ENCODE measurements around the gene SHOC2. TPM values are rescaled to one million over a fixed set of nuclear protein-coding genes. Genes with fewer than 3 reads are reported as not detected.

Gene SHOC2
- total and polyA plus RNA-seq, 2 of the 13 experiments (the other 11 are each of a cell fraction or from before 2014, with no cell fraction given): 8.6 to 25.5 TPM

DNA sequence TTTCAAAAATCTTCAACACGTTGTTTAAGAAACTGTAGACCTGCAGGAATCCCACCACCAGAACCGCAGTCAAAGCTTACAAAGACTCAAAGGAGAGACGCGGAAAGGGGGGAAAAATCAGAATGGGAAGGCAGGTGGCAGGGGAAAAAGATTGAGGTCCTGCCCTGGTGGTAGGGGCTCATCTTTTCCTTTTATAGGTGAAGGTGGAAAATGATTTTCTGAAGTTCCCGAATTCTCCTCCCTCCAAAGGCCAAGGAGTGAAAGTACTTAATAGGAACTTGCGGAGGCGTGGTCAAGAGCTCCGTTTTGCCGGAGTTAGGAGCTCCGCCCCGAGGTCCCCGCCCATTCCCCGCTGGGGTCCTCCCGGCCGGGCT, 1.1 kb upstream of the SHOC2 start:
- in situ Hi-C loops (cut with HindIII; ENCODE audit: extremely low pct_ligation_motif_present, low pct_unique_long_range_greater_than_20kb): no loop called here
- no peaks in the 10 kb centered on the region for H4K20me1 ChIP-seq (ENCODE audit: insufficient read depth, low read length)
- BruUV-seq (replicated peaks): no TSS peak
- peak overlapping the region; percentile 78 for H3K4me2 ChIP-seq (ENCODE audit: low read depth, low read length)
- peak overlapping the region; percentile 90 for H3K9ac ChIP-seq (ENCODE audit: insufficient read depth, low read depth, low read length)
- H3K27me3 ChIP-seq (ENCODE audit: control insufficient read depth in 1 of 2, insufficient read depth in 2 of 2, low read length in 2 of 2): no peaks in the 10 kb centered on the region; a peak in 1 of 5 replicates
- no peak for ATAC-seq
- peak overlapping the region; percentile 29 for H2AFZ ChIP-seq (ENCODE audit: low read length)
- peaks cover 40% of the 10 kb centered on the region for H3K79me2 ChIP-seq (ENCODE audit: insufficient read depth, low read length)
- intact Hi-C loops (cut with micrococcal nuclease; ENCODE audit: unreplicated experiment): no loop called here
- peak; percentile 87 for DNase-seq (ENCODE audit: low spot score)
- H3K4me1 ChIP-seq (ENCODE audit: insufficient read depth, low read length): peaks cover 37% of the 10 kb centered on the region
- H3K9me3 ChIP-seq (ENCODE audit: low read length): no peaks in the 10 kb centered on the region
- H3K27ac ChIP-seq (ENCODE audit: extremely low read length, insufficient read depth, low read length): peak overlapping the region; percentile 97
- CTCF ChIA-PET (ENCODE audit: low intra/inter-chr PET ratio, low total read pairs): interaction anchor here (1.2 kb wide), 1 partner anchor 172 kb away, joined by 4 read pairs; no protein-coding TSS in a partner anchor
- POLR2A ChIA-PET: interaction anchor here (0.6 to 2.1 kb wide), 17 partner anchors 8 to 246 kb away, joined by 3 to 24 read pairs (median 7); partner anchors contain the start of gene PDCD4
- H3K36me3 ChIP-seq (replicated peaks in 1 of 2; ENCODE audit: control insufficient read depth in 1 of 2, insufficient read depth in 2 of 2, low read length in 2 of 2): no peaks in the 10 kb centered on the region
- WGBS (ENCODE audit: low lambda C conversion rate): 1% methylated on average over 4 of the region's 15 CpGs
- peak overlapping the region; percentile 75 to 89 (median 75) for H3K4me3 ChIP-seq (replicated peaks in 1 of 3; ENCODE audit: insufficient read depth in 1 of 3, low read depth in 2 of 3, low read length in 3 of 3)
- FAIRE-seq: peak; percentile 50
- TF ChIP-seq ZNF513 (CRISPR knock-in tag; conservative IDR thresholded peaks at IDR 0.05): no peak
- TF ChIP-seq THRA (CRISPR knock-in tag; IDR thresholded peaks at IDR 0.05; ENCODE audit: borderline replicate concordance): peak; percentile 27; the same call in 1 of the 2 replicates
- no peak for TF ChIP-seq SRSF9 (IDR thresholded peaks at IDR 0.05; ENCODE audit: borderline replicate concordance, insufficient read depth, low read depth, low read length, poor library complexity, severe bottlenecking)
- no peak for TF ChIP-seq HMGXB3 (CRISPR knock-in tag; IDR thresholded peaks at IDR 0.05; ENCODE audit: borderline replicate concordance)
- no peak for TF ChIP-seq ZNF678 (CRISPR knock-in tag; IDR thresholded peaks at IDR 0.05)
- TF ChIP-seq, protein P1, sequence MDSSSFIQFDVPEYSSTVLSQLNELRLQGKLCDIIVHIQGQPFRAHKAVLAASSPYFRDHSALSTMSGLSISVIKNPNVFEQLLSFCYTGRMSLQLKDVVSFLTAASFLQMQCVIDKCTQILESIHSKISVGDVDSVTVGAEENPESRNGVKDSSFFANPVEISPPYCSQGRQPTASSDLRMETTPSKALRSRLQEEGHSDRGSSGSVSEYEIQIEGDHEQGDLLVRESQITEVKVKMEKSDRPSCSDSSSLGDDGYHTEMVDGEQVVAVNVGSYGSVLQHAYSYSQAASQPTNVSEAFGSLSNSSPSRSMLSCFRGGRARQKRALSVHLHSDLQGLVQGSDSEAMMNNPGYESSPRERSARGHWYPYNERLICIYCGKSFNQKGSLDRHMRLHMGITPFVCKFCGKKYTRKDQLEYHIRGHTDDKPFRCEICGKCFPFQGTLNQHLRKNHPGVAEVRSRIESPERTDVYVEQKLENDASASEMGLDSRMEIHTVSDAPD (CRISPR knock-in tag; IDR thresholded peaks at IDR 0.05): no peak
- peak; percentile 50; the same call in 1 of the 2 replicates for TF ChIP-seq DRAP1 (CRISPR knock-in tag; IDR thresholded peaks at IDR 0.05)
- no peak for TF ChIP-seq ZZZ3 (CRISPR knock-in tag; IDR thresholded peaks at IDR 0.05; ENCODE audit: borderline replicate concordance)
- TF ChIP-seq ATF7-NPFF (CRISPR knock-in tag; IDR thresholded peaks at IDR 0.05; ENCODE audit: low read depth): 0 out of 2 replicates have a peak, but pooled peaks have one; percentile 20
- TF ChIP-seq MBD4 (IDR thresholded peaks at IDR 0.05; ENCODE audit: borderline replicate concordance, low read length): no peak
- no peak for TF ChIP-seq SATB2 (CRISPR knock-in tag; IDR thresholded peaks at IDR 0.05)
- TF ChIP-seq AHR (CRISPR knock-in tag; IDR thresholded peaks at IDR 0.05): no peak
- TF ChIP-seq ZNF773 (CRISPR knock-in tag; IDR thresholded peaks at IDR 0.05; ENCODE audit: borderline replicate concordance): no peak
- no peak for TF ChIP-seq ZNF121 (CRISPR knock-in tag; IDR thresholded peaks at IDR 0.05)
- no peak for TF ChIP-seq ZNF543 (CRISPR knock-in tag; IDR thresholded peaks at IDR 0.05)
- no peak for TF ChIP-seq NFRKB (IDR thresholded peaks at IDR 0.05)
